Spleen (tissue), 11 donors: ENCODE results near the gene SLAMF7. TPM values are rescaled to one million over a fixed set of nuclear protein-coding genes. Genes with fewer than 3 reads are reported as not detected.

Experiments
- DNase-seq: peaks from one replicate; pipeline ENCODE4 v3.0.0-alpha.2; 2020
- H3K27ac ChIP-seq, 8 donors: fragments of 200-600 bp; sonication (generic) in 7 of 8; 1 replicate in 4 of 8; 2 replicates in 4 of 8; pipeline versions ENCODE4 v1.5.0 to v1.8.0; 2016 to 2021; ENCODE audit warnings: inconsistent platforms in 4 of 8, mild to moderate bottlenecking in 4 of 8, moderate library complexity in 1 of 8
- H3K27me3 ChIP-seq, 7 donors: fragments of 200-600 bp; sonication (generic) in 6 of 7; replicated peaks in 1 of 7; 1 replicate in 4 of 7; 2 replicates in 3 of 7; pipeline versions ENCODE4 v1.5.0 to v1.8.0; 2016 to 2021; ENCODE audit warnings: inconsistent platforms in 3 of 7, mild to moderate bottlenecking in 1 of 7
- H3K36me3 ChIP-seq, 6 donors: fragments of 200-600 bp; sonication (generic) in 5 of 6; 1 replicate in 4 of 6; 2 replicates in 2 of 6; pipeline versions ENCODE4 v1.5.0 to v1.8.0; 2016 to 2021; ENCODE audit warnings: inconsistent platforms in 2 of 6
- H3K4me1 ChIP-seq, 6 donors: fragments of 200-600 bp; sonication (generic) in 5 of 6; 1 replicate in 3 of 6; 2 replicates in 3 of 6; pipeline versions ENCODE4 v1.5.0 to v1.8.0; 2016 to 2021; ENCODE audit warnings: inconsistent platforms in 3 of 6
- H3K4me3 ChIP-seq, 8 donors: fragments of 200-600 bp; sonication (generic) in 7 of 8; 1 replicate in 4 of 8; 2 replicates in 4 of 8; pipeline versions ENCODE4 v1.5.0 to v1.8.0; 2016 to 2021; ENCODE audit warnings: inconsistent platforms in 4 of 8, mild to moderate bottlenecking in 4 of 8, moderate library complexity in 2 of 8
- H3K9me3 ChIP-seq, 8 donors: fragments of 200-600 bp; sonication (generic) in 7 of 8; 1 replicate in 4 of 8; 2 replicates in 4 of 8; pipeline versions ENCODE4 v1.5.0 to v1.8.0; 2016 to 2021; ENCODE audit warnings: inconsistent platforms in 4 of 8
- POLR2A ChIP-seq, 3 donors: fragments of 450-650 bp; IDR thresholded peaks; one replicate each; pipeline ENCODE4 v1.5.1; 2017; ENCODE audit warnings: antibody characterized with exemption in 3 of 3, mild to moderate bottlenecking in 1 of 3
- POLR2AphosphoS5 ChIP-seq, 3 donors: sonication (generic); formaldehyde crosslinking; IDR thresholded peaks; one replicate each; pipeline ENCODE4 v1.5.1; 2017; ENCODE audit warnings: antibody characterized with exemption in 3 of 3
- WGBS, 5 donors: extraction: QIAGEN DNeasy Blood & Tissue Kit in 3 of 5; methylation state at CpG; one replicate each; pipeline versions ENCODE4 v1.1.5 to v1.1.7; 2013 to 2018; 5-methylcytosine and 5-hydroxymethylcytosine counted together
- intact Hi-C: fragments of 100-400 bp; cut with DNase I; formaldehyde crosslinking; loops from one replicate; pipeline ENCODE4 v1.15.0; 2023; ENCODE audit warnings: low total_unique reads
- polyA plus RNA-seq, 3 donors: library from polyadenylated mRNA; stranded (reverse); fragments of 200-250 nt; gene quantifications; one replicate each; pipeline ENCODE4 v1.2.1, GENCODE V29; 2013
- total RNA-seq, 7 donors: library from RNA; depleted of rRNA in 3 of 7; stranded (reverse); fragments of >200 nt in 3 of 7; fragmentation: NEBNext Ultra II Directional in 4 of 7; extraction: Animal tissue kit (Norgen Biotek cat#: 25700) in 4 of 7; gene quantifications; one replicate each; pipeline versions ENCODE4 v1.1.0 to v1.2.1, GENCODE V29; 2016 to 2021
- TF ChIP-seq, protein P1 (sequence below), 11 experiments: fragments of 200-600 bp in 7 of 11; fragments of 450-650 bp in 4 of 11; sonication (generic) in 4 of 11; IDR thresholded peaks in 8 of 11; conservative IDR thresholded peaks in 3 of 11; 1 replicate in 7 of 11; 2 replicates in 4 of 11; pipeline versions ENCODE4 v1.4.0 to v1.8.0; 2016 to 2021; ENCODE audit warnings: antibody characterized with exemption in 11 of 11, inconsistent platforms in 4 of 11, mild to moderate bottlenecking in 1 of 11
- donor health status: healthy with polysubstance abuse.
- donor health status: DM: no; HTN: no; CAD: no; lungs with moderate emphysema.
- donor health status: DM: no; HTN: no; CAD: no.
- donor health status: Bipolar disorder and iron deficiency.
- donor health status: healthy.
- donor health status: DM: no; HTN: no; CAD: no.
- donor health status: DM: yes; HTN: yes; CAD: no.

SLAMF7 gene
- total and polyA plus RNA-seq, 10 donors = 12.5 to 134 (median 41.8) TPM

GRCh38 chr1:160740133-160740688 lies 1.2 kb downstream of the SLAMF7 start:
- 60 to 80% (median 72%) methylated on average over 5 of the region's 5 CpGs for WGBS, 5 donors
- intact Hi-C loops = no loop called here
- H3K4me1 ChIP-seq = peaks cover 0 to 73% (median 41%) of the 10 kb centered on the region in 6 donors
- TF ChIP-seq POLR2AphosphoS5 (IDR thresholded peaks at IDR 0.05) = no peak
- no peaks in the 10 kb centered on the region for H3K36me3 ChIP-seq
- peak overlapping the region in 7 of 8 donors; percentile 53 to 84 (median 71) for H3K27ac ChIP-seq
- H3K9me3 ChIP-seq = peaks cover 0 to 26% (median 19%) of the 10 kb centered on the region in 8 donors
- H3K4me3 ChIP-seq = peak overlapping the region in 7 of 8 donors; percentile 20 to 64 (median 32)
- DNase-seq = no peak
- H3K27me3 ChIP-seq = no peaks in the 10 kb centered on the region

GRCh38 chr1:160741092-160741501 lies 2.0 kb downstream of the SLAMF7 start:
- Histone ChIP-seq H3K4me3 (peak overlapping the region in 6 of 8 donors; percentile 20 to 64 (median 34)), H3K27me3 (no peaks in the 10 kb centered on the region), H3K27ac (peak overlapping the region in 7 of 8 donors; percentile 53 to 84 (median 71)), H3K4me1 (peaks cover 0 to 79% (median 42%) of the 10 kb centered on the region in 6 donors), H3K9me3 (peaks cover 0 to 22% (median 18%) of the 10 kb centered on the region in 8 donors), H3K36me3 (no peaks in the 10 kb centered on the region)
- intact Hi-C loops = no loop called here
- no peak for DNase-seq
- WGBS, 5 donors = 72 to 82% (median 78%) methylated on average over 4 of the region's 4 CpGs
- TF ChIP-seq, protein P1, sequence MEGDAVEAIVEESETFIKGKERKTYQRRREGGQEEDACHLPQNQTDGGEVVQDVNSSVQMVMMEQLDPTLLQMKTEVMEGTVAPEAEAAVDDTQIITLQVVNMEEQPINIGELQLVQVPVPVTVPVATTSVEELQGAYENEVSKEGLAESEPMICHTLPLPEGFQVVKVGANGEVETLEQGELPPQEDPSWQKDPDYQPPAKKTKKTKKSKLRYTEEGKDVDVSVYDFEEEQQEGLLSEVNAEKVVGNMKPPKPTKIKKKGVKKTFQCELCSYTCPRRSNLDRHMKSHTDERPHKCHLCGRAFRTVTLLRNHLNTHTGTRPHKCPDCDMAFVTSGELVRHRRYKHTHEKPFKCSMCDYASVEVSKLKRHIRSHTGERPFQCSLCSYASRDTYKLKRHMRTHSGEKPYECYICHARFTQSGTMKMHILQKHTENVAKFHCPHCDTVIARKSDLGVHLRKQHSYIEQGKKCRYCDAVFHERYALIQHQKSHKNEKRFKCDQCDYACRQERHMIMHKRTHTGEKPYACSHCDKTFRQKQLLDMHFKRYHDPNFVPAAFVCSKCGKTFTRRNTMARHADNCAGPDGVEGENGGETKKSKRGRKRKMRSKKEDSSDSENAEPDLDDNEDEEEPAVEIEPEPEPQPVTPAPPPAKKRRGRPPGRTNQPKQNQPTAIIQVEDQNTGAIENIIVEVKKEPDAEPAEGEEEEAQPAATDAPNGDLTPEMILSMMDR (IDR thresholded peaks at IDR 0.05 in 8 of 11, conservative IDR thresholded peaks at IDR 0.05 in 3 of 11) = no peak
- TF ChIP-seq POLR2AphosphoS5 (IDR thresholded peaks at IDR 0.05) = no peak
- no peak for TF ChIP-seq POLR2A (IDR thresholded peaks at IDR 0.05)

DNA sequence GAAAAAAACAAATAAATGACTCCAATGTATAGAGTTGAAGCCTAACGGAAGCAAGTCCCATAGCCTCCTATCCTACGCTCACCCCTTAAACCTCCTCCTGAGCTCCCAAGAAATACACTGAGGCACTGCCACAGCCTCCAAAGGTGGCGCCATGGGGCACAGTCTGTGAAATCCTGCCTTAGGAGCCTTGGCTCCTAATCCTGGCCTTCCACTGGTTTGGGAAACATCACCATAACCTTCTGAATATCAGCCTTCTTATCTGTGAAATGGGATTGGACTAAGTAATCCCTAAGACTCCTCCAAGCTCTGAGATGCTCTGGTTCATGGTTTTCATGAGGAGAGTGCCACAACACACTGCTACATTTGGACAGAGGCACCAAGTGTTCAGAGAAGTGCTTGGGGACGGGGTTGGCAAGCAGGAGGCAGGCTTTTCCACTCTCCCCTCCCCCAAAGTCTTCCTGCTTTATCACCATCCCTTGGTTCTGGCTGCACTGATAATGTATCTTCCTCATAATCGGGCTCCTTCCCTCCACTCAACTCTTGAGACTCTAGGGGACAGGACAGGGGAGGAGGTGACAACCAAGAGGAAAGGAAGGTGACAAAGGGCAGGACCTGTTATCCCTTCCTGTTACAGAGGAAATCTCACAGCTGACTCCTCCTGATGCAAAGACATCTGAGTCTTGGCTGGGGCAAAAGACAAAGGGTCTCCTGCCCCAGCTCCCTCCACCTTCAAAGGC lies 2.7 kb downstream of the SLAMF7 start:
- Histone ChIP-seq H3K4me3 (peak overlapping the region in 5 of 8 donors; percentile 4 to 64 (median 32)), H3K36me3 (no peaks in the 10 kb centered on the region), H3K9me3 (peaks cover 0 to 15% (median 11%) of the 10 kb centered on the region in 8 donors), H3K27me3 (no peaks in the 10 kb centered on the region), H3K27ac (peak overlapping the region in 7 of 8 donors; percentile 5 to 84 (median 71)), H3K4me1 (peaks cover 0 to 86% (median 45%) of the 10 kb centered on the region in 6 donors)
- intact Hi-C loops = no loop called here
- 63 to 75% (median 72%) methylated on average over 5 of the region's 5 CpGs for WGBS, 5 donors
- DNase-seq = no peak
- no peak for TF ChIP-seq POLR2AphosphoS5 (IDR thresholded peaks at IDR 0.05)
- TF ChIP-seq POLR2A (IDR thresholded peaks at IDR 0.05) = no peak
- TF ChIP-seq, protein P1 (IDR thresholded peaks at IDR 0.05 in 8 of 11, conservative IDR thresholded peaks at IDR 0.05 in 3 of 11) = no peak

DNA sequence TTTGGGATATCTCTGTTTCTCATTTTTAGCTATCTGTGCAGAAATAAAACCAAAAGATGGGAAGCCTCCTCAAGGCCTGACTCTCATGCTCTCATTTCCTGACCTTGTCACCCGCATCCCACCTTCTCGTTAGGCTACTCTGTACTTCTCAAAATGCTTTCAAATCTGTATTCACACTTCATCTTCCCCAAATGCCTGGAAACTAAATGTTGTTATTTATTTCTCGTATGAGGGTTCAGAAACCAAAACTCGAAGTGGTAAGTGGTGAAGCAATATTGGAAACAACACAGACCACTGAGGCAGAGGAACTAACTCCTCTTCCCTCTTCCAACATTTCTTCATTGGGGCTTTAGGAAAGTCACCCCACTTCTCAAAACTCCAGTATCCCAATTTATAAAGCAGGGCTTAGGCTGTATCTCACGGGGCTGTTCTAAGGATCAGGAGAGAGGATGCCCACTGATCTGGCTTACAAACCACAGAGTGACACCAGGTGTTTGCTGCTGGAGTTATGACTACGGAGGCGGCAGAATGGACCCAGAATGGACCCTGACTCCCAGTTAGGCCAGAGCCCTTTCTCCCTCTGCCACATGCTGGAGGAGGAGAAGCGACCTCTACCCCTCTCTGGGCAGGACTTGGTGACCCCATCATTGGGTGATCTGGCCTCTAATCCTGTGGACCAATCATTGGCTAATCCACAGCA lies 3.5 kb downstream of the SLAMF7 start:
- Histone ChIP-seq H3K9me3 (peaks cover 0 to 7% (median 3%) of the 10 kb centered on the region in 8 donors), H3K36me3 (no peaks in the 10 kb centered on the region), H3K27ac (peak overlapping the region; percentile 29 to 84 (median 70)), H3K4me3 (peak overlapping the region in 1 of 8 donors; percentile 64), H3K27me3 (no peaks in the 10 kb centered on the region), H3K4me1 (peaks cover 0 to 94% (median 48%) of the 10 kb centered on the region in 6 donors)
- TF ChIP-seq POLR2AphosphoS5 (IDR thresholded peaks at IDR 0.05) = no peak
- TF ChIP-seq POLR2A (IDR thresholded peaks at IDR 0.05) = no peak
- TF ChIP-seq, protein P1 (IDR thresholded peaks at IDR 0.05 in 8 of 11, conservative IDR thresholded peaks at IDR 0.05 in 3 of 11) = no peak
- 63 to 71% (median 69%) methylated on average over 8 of the region's 8 CpGs for WGBS, 5 donors
- intact Hi-C loops = no loop called here
- no peak for DNase-seq
